Fibroblast of mammary gland (primary cell): ENCODE results near the gene C12orf75.
A peak's percentile ranks its signal among the peaks of the same experiment; 100 is the strongest.

Source experiments
- DNase-seq: peaks from one replicate; pipeline ENCODE4 v3.0.0-alpha.2; 2010; ENCODE audit warnings: low read depth
- H3K4me3 ChIP-seq: 2 replicates; pipeline ENCODE4 v1.5.1; 2011; ENCODE audit warnings: low read depth, mild to moderate bottlenecking, low read length, moderate library complexity; ENCODE audit not compliant: control insufficient read depth
- TF ChIP-seq, protein P1 (sequence below): conservative IDR thresholded peaks from 2 replicates; pipeline ENCODE4 v1.5.1; 2011; ENCODE audit warnings: low read depth, low read length, inconsistent platforms; ENCODE audit not compliant: control insufficient read depth, insufficient read depth

Gene C12orf75

DNA sequence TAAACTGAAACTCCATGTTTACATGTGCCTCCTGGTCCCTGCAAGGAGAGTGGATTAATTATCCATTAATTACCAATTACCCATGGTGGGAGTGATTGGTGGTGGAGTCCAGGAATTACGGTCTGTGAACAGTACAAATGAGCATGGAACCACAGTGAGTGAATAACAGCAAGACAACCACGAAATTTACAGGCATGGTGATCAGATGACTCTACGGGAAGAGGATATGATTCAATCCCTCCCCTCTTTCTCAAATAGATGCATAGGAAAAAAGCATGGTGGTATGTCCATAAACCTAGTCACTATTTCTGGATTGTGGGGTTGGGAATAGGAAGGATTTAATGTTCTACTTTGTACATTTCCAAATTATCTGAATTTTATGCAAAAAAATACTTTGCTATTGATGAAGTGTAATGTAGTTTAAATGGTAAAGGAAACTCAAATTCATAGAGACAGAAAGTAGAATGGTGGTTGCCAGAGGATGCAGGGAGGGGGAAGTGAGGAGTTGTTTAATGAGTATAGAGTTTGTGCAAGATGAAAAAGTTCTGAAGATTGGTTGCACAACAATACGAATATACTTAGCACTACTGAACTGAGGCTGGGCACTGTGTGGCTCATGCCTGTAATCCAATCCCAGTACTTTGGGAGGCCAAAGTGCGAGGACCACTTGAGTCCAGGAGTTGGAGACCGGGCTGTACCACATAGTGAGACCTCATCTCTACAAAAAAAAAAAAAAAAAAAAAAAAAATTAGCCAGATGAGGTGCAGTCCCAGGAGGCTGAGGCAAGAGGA is 41.2 kb upstream of the C12orf75 start:
- H3K4me3 ChIP-seq = no peak overlapping the region
- DNase-seq = peak; percentile 60
- TF ChIP-seq, protein P1, sequence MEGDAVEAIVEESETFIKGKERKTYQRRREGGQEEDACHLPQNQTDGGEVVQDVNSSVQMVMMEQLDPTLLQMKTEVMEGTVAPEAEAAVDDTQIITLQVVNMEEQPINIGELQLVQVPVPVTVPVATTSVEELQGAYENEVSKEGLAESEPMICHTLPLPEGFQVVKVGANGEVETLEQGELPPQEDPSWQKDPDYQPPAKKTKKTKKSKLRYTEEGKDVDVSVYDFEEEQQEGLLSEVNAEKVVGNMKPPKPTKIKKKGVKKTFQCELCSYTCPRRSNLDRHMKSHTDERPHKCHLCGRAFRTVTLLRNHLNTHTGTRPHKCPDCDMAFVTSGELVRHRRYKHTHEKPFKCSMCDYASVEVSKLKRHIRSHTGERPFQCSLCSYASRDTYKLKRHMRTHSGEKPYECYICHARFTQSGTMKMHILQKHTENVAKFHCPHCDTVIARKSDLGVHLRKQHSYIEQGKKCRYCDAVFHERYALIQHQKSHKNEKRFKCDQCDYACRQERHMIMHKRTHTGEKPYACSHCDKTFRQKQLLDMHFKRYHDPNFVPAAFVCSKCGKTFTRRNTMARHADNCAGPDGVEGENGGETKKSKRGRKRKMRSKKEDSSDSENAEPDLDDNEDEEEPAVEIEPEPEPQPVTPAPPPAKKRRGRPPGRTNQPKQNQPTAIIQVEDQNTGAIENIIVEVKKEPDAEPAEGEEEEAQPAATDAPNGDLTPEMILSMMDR = no peak

DNA sequence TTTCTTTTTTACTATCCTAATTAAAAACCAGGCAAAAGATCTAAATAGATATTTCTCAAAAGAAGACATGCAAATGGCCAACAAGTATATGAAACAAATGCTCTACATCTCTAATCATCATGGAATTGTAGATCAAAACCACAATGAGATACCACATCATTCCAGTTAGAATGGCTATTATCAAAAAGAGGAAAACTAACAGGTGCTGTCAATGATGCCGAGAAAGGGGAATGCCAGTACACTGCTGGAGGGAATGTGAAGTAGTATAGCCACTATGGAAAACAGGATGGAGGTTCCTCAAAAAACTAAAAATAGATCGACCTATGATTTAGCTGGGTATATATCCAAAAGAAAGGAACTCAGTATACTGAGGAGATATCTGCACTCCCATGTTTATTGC is 39.0 kb upstream of the C12orf75 start:
- DNase-seq = no peak
- H3K4me3 ChIP-seq = no peak overlapping the region
- TF ChIP-seq, protein P1 = no peak

DNA sequence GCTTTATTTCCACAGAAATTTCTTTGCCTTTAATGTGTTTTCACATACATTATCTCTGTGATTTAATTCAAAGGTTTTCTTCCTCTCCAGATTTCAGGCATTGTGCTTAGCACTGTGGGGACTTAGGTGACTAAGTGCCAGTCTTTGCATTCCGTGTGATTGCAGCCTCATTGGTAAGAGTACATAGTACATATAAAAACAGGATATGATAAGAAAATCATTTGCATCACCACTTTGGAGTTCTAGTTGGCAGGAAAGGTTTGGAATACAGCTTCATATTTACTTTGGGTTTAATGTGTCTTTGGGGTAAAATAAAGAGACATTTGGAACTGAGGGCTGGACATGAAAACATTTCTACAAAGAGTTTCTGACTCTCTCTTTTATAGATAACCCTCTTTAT is 37.8 kb upstream of the C12orf75 start:
- peak; percentile 24 for DNase-seq
- TF ChIP-seq, protein P1 = no peak
- no peak overlapping the region for H3K4me3 ChIP-seq

DNA sequence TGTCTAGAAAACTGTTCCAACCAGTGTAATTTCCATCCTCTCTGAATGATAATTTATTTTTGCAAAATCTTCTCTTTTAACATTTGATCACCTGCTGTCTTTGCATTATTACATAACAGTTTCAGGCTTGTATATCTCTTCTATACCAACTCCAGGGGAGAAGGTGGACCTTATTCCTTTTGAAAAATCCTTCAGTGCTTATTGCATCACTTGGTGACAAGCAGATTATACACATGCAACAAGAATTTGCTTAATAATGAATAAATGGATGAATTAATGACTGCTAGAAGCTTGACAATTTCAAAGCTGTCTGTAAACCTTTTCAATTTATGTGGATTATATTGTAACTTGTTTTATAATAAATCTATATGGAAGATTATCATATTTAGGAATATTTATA is 37.3 kb upstream of the C12orf75 start:
- DNase-seq = no peak
- TF ChIP-seq, protein P1 = no peak
- no peak overlapping the region for H3K4me3 ChIP-seq

DNA sequence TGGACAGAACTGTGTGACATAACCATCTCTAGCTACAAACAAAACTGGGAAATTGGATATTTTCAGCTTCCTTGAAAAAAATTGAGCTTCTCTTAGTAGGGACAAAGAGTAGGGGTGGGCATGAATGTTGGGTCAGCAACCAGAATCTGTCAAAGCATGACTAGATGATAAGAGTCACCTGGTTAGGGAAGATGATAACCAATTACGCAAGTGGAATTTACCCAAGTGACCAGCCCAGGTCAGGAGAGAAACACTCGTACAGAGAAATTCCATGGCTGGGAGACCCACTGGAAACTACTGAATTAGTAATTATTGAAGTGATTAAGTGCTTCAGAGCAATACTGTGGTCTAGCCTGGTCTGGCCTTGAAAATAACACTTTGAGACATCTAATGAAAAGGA is 36.3 kb upstream of the C12orf75 start:
- TF ChIP-seq, protein P1 = no peak

DNA sequence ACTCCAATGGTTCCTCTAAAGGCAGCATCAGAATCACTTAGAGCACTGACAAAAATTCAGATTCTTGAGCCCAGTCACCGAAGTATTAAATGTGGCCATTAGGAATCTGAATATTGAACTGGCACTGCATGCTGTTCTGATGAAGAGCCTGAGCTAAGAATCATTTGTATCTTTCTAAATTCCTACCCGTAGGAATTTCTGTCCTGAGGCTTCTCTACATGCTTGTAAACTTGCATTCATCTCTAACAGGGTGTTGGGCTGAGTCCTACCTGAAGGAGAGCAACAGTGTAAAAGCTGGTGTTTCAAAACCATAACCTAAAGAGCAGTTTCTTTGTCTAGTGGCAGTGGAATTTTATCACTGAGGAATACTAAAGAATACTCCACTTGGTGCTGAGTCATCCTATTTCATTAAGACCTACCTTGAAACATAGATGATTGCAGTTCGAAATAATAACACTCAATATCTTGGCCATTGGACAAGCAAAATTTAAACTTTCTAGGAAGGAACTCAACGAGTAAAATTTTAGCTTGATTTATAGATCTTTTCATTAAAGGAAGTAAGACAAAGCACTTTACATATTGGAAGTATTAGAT is 35.5 kb upstream of the C12orf75 start:
- TF ChIP-seq, protein P1 = no peak
- no peak for DNase-seq
- H3K4me3 ChIP-seq = no peak overlapping the region

More for the DNA sequence above, 36.3 kb upstream of the C12orf75 start:
- no peak for DNase-seq
- no peak overlapping the region for H3K4me3 ChIP-seq
